Measurements from ENCODE around the gene CRLF2. TPM values are rescaled to one million over a fixed set of nuclear protein-coding genes. Genes with fewer than 3 reads are reported as not detected.
"Not testable (repeated sequence)": the region's sequence is repeated elsewhere in the genome, so short reads cannot be mapped to it uniquely, and the experiment has no call there.

CRLF2 gene
- total RNA-seq, 4 donors from 2014 or later = 0.47 to 1.0 (median 0.61) TPM

- no peak for TF ChIP-seq CTCF (IDR thresholded peaks at IDR 0.05)
- ATAC-seq (ENCODE audit: low FRiP score) (no peak), DNase-seq (ENCODE audit: low spot score) (no peak)
These were observed 47.8 kb downstream of the CRLF2 start for GRCh38 chrX:1164322-1165288.

- no peak for ATAC-seq (ENCODE audit: low FRiP score)
- no peak for TF ChIP-seq CTCF (IDR thresholded peaks at IDR 0.05)
These were observed 49.2 kb downstream of the CRLF2 start for GRCh38 chrX:1163231-1163630.

GRCh38 chrX:1162119-1162916 lies 50.1 kb downstream of the CRLF2 start:
- TF ChIP-seq CTCF (IDR thresholded peaks at IDR 0.05) = no peak
- no peak for DNase-seq (ENCODE audit: low spot score)
- no peak for ATAC-seq (ENCODE audit: low FRiP score)

More at GRCh38 chrX:1163231-1163630, 49.2 kb downstream of the CRLF2 start:
- no peak for DNase-seq (ENCODE audit: low spot score)

- no peak for TF ChIP-seq CTCF (IDR thresholded peaks at IDR 0.05)
- ATAC-seq (ENCODE audit: low FRiP score) = no peak
These were observed 52.9 kb downstream of the CRLF2 start for GRCh38 chrX:1159548-1159947.

GRCh38 chrX:1156681-1157455 lies 55.6 kb downstream of the CRLF2 start:
- DNase-seq (ENCODE audit: low spot score); ATAC-seq (ENCODE audit: low FRiP score): not testable (repeated sequence)

More at GRCh38 chrX:1159548-1159947, 52.9 kb downstream of the CRLF2 start:
- no peak for DNase-seq (ENCODE audit: low spot score)

GRCh38 chrX:1153940-1154339 lies 58.5 kb downstream of the CRLF2 start:
- DNase-seq (ENCODE audit: low spot score) = no peak
- no peak for TF ChIP-seq CTCF (IDR thresholded peaks at IDR 0.05)
- ATAC-seq (ENCODE audit: low FRiP score) = no peak

GRCh38 chrX:1152090-1152489 lies 60.4 kb downstream of the CRLF2 start:
- ATAC-seq (ENCODE audit: low FRiP score) (no peak), DNase-seq (ENCODE audit: low spot score) (no peak)
- TF ChIP-seq CTCF (IDR thresholded peaks at IDR 0.05) = no peak
